D721Med (cell line): Measurements from ENCODE around the gene CCDC197.

Source experiments
- DNase-seq: peaks from one replicate; pipeline ENCODE4 v3.0.0; 2011; ENCODE audit warnings: low spot score; ENCODE audit not compliant: insufficient read length
- FAIRE-seq: peaks from 2 replicates; lab custom pipeline; 2011; peaks lifted over from hg19 to GRCh38; lab: Jason Lieb, UNC
- CTCF ChIP-seq: IDR thresholded peaks from 2 replicates; pipeline ENCODE4 v1.5.1; 2012; ENCODE audit warnings: mild to moderate bottlenecking, control low read depth; ENCODE audit not compliant: insufficient read depth; ENCODE audit errors: missing control alignments

CCDC197 gene

DNA sequence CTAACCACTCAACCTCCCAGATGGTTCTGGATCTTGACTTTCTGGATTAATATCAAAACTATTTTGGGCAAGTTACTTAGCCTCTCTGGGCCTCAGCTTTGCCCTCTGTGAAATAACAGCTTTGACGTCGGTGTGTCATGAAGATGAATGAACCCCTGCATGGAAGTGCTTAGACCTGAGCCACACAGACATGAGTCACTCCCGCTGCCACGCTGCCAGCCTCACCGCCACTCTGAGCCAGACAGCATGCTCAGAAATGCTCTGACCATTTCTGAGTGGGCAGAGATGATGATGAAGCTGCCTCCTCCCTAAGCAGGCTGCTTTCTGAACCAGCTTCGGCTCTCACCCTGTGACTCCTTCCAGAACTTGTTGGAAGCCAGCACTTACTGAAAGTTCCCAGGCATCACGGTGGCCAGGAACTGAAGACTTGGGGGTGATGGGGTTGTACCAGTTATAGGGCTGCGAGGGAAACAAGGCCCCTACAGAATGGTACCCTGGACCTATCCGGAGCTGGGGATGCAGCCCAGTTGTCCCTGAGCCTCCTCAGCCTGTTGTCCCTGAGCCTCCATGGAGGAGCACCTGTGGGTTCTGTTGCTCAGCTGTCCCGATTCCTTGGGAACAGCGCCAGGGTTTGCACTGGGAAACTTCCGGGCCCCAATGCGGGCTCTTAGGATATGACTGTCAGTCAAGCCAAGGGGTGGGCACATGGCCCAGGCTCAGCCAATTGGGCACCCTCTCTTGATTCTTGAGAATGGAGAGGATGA, 2.0 kb upstream of the CCDC197 start:
- DNase-seq = no peak
- FAIRE-seq = no peak
- no peak for TF ChIP-seq CTCF

DNA sequence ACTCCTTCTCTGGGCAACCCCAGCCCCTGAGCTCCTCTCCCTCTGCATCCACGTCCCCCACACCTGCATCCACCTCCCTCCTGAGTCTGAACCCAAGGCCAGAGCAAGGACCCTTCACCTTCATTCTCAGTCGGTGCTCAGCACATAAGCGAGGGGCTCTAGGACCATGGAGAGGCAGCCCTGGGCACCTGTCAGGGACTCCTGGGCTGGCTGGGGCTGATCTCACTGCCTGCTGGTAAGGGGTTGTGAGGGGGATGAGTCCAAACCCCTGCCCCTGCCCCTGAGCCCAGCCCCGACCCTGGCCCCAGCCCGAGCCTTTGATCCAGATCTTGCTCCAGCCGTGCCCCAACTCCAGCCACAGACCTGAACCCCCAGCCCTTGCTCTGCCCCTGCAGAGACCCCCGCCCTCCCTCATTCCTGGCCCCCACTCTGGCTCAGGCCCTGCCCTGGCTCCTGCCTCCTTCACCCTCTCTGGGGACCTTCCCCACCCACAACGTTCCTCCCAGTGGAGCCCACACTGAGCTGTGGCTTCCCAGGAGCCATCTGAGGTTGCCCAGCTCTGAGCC, 888 bp upstream of the CCDC197 start:
- no peak for TF ChIP-seq CTCF
- FAIRE-seq (no peak), DNase-seq (no peak)

- DNase-seq = no peak
- TF ChIP-seq CTCF = no peak
These were observed 1.1 kb downstream of the CCDC197 start for GRCh38 chr14:93997916-93998870.

GRCh38 chr14:93998871-93999403, 1.8 kb downstream of the CCDC197 start:
- no peak for DNase-seq
- no peak for FAIRE-seq
- TF ChIP-seq CTCF = no peak

More at GRCh38 chr14:93997916-93998870, 1.1 kb downstream of the CCDC197 start:
- no peak for FAIRE-seq

DNA sequence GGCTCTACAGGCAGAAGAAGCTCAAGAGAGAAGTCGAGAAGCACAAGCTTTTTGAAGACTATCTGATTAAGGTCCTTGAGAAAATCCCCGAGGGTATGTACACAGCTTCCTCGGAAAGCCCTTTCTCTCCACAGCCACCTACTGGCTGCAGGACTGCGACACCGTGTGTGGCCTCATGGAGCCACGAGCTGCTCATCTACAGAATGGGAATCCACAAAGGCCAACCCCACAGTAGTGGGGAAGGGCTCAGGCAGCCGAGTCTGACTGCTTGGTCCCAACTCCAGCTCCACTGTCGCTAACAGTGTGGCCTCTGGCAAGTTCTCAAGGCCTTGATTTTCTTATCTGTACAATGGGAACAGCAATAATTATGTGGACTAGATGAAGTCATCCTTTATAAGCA, 2.5 kb downstream of the CCDC197 start:
- FAIRE-seq = no peak
- no peak for TF ChIP-seq CTCF

GRCh38 chr14:94000267-94000666, 3.2 kb downstream of the CCDC197 start:
- TF ChIP-seq CTCF = no peak
- DNase-seq (no peak), FAIRE-seq (no peak)

More for the DNA sequence above, 2.5 kb downstream of the CCDC197 start:
- DNase-seq = no peak
